ENCODE data around the gene PDE1C.
"Not testable (repeated sequence)": the region's sequence is repeated elsewhere in the genome, so short reads cannot be mapped to it uniquely, and the experiment has no call there.

Gene PDE1C

GRCh38 chr7:32070406-32071360, at the start of gene PDE1C:
PDE1C (minus strand) TSS chr7:32070407.
- DNase-seq (ENCODE audit: low read depth), result no peak

GRCh38 chr7:32119790-32120196, 49.6 kb upstream of the PDE1C start:
- DNase-seq (ENCODE audit: low read depth), result no peak

GRCh38 chr7:32117837-32118236, 47.6 kb upstream of the PDE1C start:
- peak; percentile 47 for DNase-seq (ENCODE audit: low read depth)

- DNase-seq (ENCODE audit: low read depth), result no peak
Observed at GRCh38 chr7:32116436-32116835, 46.2 kb upstream of the PDE1C start.

- DNase-seq (ENCODE audit: low read depth), result peak; percentile 87
Observed at GRCh38 chr7:32115831-32116230, 45.6 kb upstream of the PDE1C start.

GRCh38 chr7:32108651-32109050, 38.4 kb upstream of the PDE1C start:
- DNase-seq (ENCODE audit: low read depth), result no peak

- DNase-seq (ENCODE audit: low read depth), result no peak
Observed at GRCh38 chr7:32104766-32105165, 34.6 kb upstream of the PDE1C start.

GRCh38 chr7:32103361-32103760, 33.2 kb upstream of the PDE1C start:
- DNase-seq (ENCODE audit: low read depth), result no peak

- no peak for DNase-seq (ENCODE audit: low read depth)
Observed at GRCh38 chr7:32102432-32102873, 32.2 kb upstream of the PDE1C start.

- no peak for DNase-seq (ENCODE audit: low read depth)
Observed at GRCh38 chr7:32100407-32100907, 30.2 kb upstream of the PDE1C start.

GRCh38 chr7:32094516-32094915, 24.3 kb upstream of the PDE1C start:
- no peak for DNase-seq (ENCODE audit: low read depth)

GRCh38 chr7:32093415-32094408, 23.5 kb upstream of the PDE1C start:
- DNase-seq (ENCODE audit: low read depth), result peak; percentile 99

GRCh38 chr7:32092346-32092745, 22.1 kb upstream of the PDE1C start:
- DNase-seq (ENCODE audit: low read depth), result no peak

- no peak for DNase-seq (ENCODE audit: low read depth)
Observed at GRCh38 chr7:32091608-32092210, 21.5 kb upstream of the PDE1C start.

GRCh38 chr7:32089678-32090077, 19.5 kb upstream of the PDE1C start:
- no peak for DNase-seq (ENCODE audit: low read depth)

- no peak for DNase-seq (ENCODE audit: low read depth)
Observed at GRCh38 chr7:32089256-32089655, 19.0 kb upstream of the PDE1C start.

- no peak for DNase-seq (ENCODE audit: low read depth)
Observed at GRCh38 chr7:32088451-32088881, 18.3 kb upstream of the PDE1C start.

- no peak for DNase-seq (ENCODE audit: low read depth)
Observed at GRCh38 chr7:32079510-32079909, 9.3 kb upstream of the PDE1C start.

- no peak for DNase-seq (ENCODE audit: low read depth)
Observed at GRCh38 chr7:32078824-32079223, 8.6 kb upstream of the PDE1C start.

GRCh38 chr7:32077806-32078205, 7.6 kb upstream of the PDE1C start:
- no peak for DNase-seq (ENCODE audit: low read depth)

- not testable (repeated sequence) for DNase-seq (ENCODE audit: low read depth)
Observed at GRCh38 chr7:32076802-32077201, 6.6 kb upstream of the PDE1C start.

GRCh38 chr7:32075612-32076011, 5.4 kb upstream of the PDE1C start:
- no peak for DNase-seq (ENCODE audit: low read depth)
